HL-60 (cell line): Measurements from ENCODE around the gene SLC51B.

Experiments
- CTCF ChIP-seq: IDR thresholded peaks from one replicate; pipeline ENCODE4 v1.5.1; 2011; ENCODE audit warnings: low read length, control low read depth, inconsistent platforms; ENCODE audit not compliant: insufficient read depth
- POLR2AphosphoS5 ChIP-seq: IDR thresholded peaks from 2 replicates; pipeline ENCODE4 v1.6.1; 2012; ENCODE audit warnings: low read depth
- REST ChIP-seq: IDR thresholded peaks from 2 replicates; pipeline ENCODE4 v1.6.1; 2012; ENCODE audit warnings: low read depth; ENCODE audit not compliant: insufficient replicate concordance

GRCh38 chr15:65094294-65094995, 49.3 kb downstream of the SLC51B start:
- TF ChIP-seq CTCF (no peak), POLR2AphosphoS5 (no peak), REST (no peak)
